ENCODE measurements around the gene SERPINB6.
"Not testable (repeated sequence)": the region's sequence is repeated elsewhere in the genome, so short reads cannot be mapped to it uniquely, and the experiment has no call there.

The SERPINB6 gene

DNA sequence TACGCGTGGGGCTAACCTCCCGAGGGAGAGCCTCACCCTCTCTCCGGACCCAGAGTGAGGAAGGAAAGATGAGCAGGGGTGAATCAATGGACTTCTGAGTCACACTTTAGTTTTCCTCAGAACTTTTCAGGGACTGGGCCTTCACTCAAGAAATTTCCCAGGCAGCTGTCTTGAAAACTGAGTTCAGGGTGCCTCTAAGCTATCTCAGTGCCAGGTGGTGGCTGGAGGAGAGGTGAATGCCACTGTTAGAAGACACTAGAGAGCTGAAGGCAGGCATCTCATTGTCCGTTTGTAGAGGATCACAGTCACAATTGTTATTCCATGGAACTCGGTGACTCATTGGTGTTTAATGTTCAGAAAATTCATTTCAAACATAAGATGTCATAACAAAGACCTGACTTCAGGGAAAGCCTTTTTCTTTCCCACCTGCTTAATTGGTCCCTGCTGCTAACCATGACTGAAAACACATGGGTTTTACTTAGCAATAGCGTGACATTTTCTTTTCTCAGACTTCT, 5.3 kb upstream of the SERPINB6 start:
- no peak overlapping the region for H3K4me3 ChIP-seq (ENCODE audit: low read depth, low read length)
- DNase-seq (ENCODE audit: low read depth) = no peak
- no peak for TF ChIP-seq CTCF (IDR thresholded peaks at IDR 0.05; ENCODE audit: insufficient read depth, low read depth, low read length, missing control alignments)

- no peak for DNase-seq (ENCODE audit: low read depth)
- no peak overlapping the region for H3K4me3 ChIP-seq (ENCODE audit: low read depth, low read length)
- TF ChIP-seq CTCF (IDR thresholded peaks at IDR 0.05; ENCODE audit: insufficient read depth, low read depth, low read length, missing control alignments) = no peak
These were observed 4.7 kb upstream of the SERPINB6 start for GRCh38 chr6:2976060-2976459.

- no peak for TF ChIP-seq CTCF (IDR thresholded peaks at IDR 0.05; ENCODE audit: insufficient read depth, low read depth, low read length, missing control alignments)
- no peak for DNase-seq (ENCODE audit: low read depth)
- H3K4me3 ChIP-seq (ENCODE audit: low read depth, low read length) = no peak overlapping the region
These were observed 2.3 kb upstream of the SERPINB6 start for GRCh38 chr6:2973676-2974075.

GRCh38 chr6:2973180-2973579, 1.8 kb upstream of the SERPINB6 start:
- DNase-seq (ENCODE audit: low read depth); H3K4me3 ChIP-seq (ENCODE audit: low read depth, low read length): not testable (repeated sequence)

DNA sequence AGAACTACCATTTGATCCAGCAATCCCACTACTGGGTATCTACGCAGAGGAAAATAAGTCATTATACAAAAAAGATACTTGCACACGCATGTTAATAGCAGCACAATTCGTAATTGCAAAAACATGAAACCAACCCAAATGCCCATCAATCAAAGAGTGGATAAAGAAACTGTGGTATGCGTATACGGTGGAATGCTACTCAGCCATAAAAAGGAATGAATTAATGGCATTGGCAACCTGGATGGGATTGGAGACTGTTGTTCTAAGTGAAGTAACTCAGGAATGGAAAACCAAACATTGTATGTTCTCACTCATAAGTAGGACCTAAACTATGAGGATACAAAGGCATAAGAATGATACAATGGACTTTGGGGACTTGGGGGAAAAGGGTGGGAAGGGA, 1.3 kb upstream of the SERPINB6 start:
- not testable (repeated sequence) for DNase-seq (ENCODE audit: low read depth); H3K4me3 ChIP-seq (ENCODE audit: low read depth, low read length)

- not testable (repeated sequence) for DNase-seq (ENCODE audit: low read depth); H3K4me3 ChIP-seq (ENCODE audit: low read depth, low read length)
These were observed 786 bp upstream of the SERPINB6 start for GRCh38 chr6:2972219-2972487.

GRCh38 chr6:2970753-2971419, 481 bp downstream of the SERPINB6 start:
- peak overlapping the region; percentile 48 for H3K4me3 ChIP-seq (ENCODE audit: low read depth, low read length)
- TF ChIP-seq CTCF (IDR thresholded peaks at IDR 0.05; ENCODE audit: insufficient read depth, low read depth, low read length, missing control alignments) = no peak
- DNase-seq (ENCODE audit: low read depth) = peak; percentile 20

- no peak overlapping the region for H3K4me3 ChIP-seq (ENCODE audit: low read depth, low read length)
- TF ChIP-seq CTCF (IDR thresholded peaks at IDR 0.05; ENCODE audit: insufficient read depth, low read depth, low read length, missing control alignments) = no peak
These were observed 1.2 kb downstream of the SERPINB6 start for GRCh38 chr6:2970034-2970685.

More at GRCh38 chr6:2970034-2970685, 1.2 kb downstream of the SERPINB6 start:
- no peak for DNase-seq (ENCODE audit: low read depth)

Data from GM12865 (cell line).